Tibial nerve (tissue), 4 donors: ENCODE data around the gene RHOJ. TPM values are rescaled to one million over a fixed set of nuclear protein-coding genes. Genes with fewer than 3 reads are reported as not detected.

ENCODE experiments used
- DNase-seq, 2 donors: peaks; one replicate each; pipeline ENCODE4 v3.0.0-alpha.2; 2019; ENCODE audit warnings: low spot score in 2 of 2
- H3K27ac ChIP-seq, 4 donors: fragments of 200-600 bp; sonication (generic) in 3 of 4; one replicate each; pipeline ENCODE4 v1.5.1; 2017 to 2019; ENCODE audit warnings: mild to moderate bottlenecking in 1 of 4
- H3K27me3 ChIP-seq, 2 donors: fragments of 200-600 bp; sonication (generic) in 1 of 2; one replicate each; pipeline versions ENCODE4 v1.5.1 to v1.6.0; 2017 to 2019
- H3K36me3 ChIP-seq, 3 donors: fragments of 200-600 bp; sonication (generic); one replicate each; pipeline ENCODE4 v1.5.1; 2018 to 2019
- H3K4me1 ChIP-seq, 4 donors: fragments of 200-600 bp; sonication (generic) in 3 of 4; one replicate each; pipeline ENCODE4 v1.5.1; 2017 to 2019
- H3K4me3 ChIP-seq, 4 donors: fragments of 200-600 bp; sonication (generic) in 3 of 4; one replicate each; pipeline ENCODE4 v1.5.1; 2017 to 2019; ENCODE audit warnings: mild to moderate bottlenecking in 1 of 4, moderate library complexity in 1 of 4
- H3K9me3 ChIP-seq, 4 donors: fragments of 200-600 bp; sonication (generic) in 3 of 4; one replicate each; pipeline ENCODE4 v1.5.1; 2017 to 2019
- EP300 ChIP-seq, 2 donors: sonication (generic); formaldehyde crosslinking; IDR thresholded peaks; one replicate each; pipeline ENCODE4 v1.6.1; 2017; ENCODE audit warnings: antibody characterized with exemption in 2 of 2, mild to moderate bottlenecking in 1 of 2
- POLR2A ChIP-seq, 2 donors: fragments of 450-650 bp; IDR thresholded peaks; one replicate each; pipeline ENCODE4 v1.6.1; 2017; ENCODE audit warnings: antibody characterized with exemption in 2 of 2, mild to moderate bottlenecking in 2 of 2, moderate library complexity in 2 of 2
- WGBS, 2 donors: methylation state at CpG; one replicate each; pipeline ENCODE4 v1.1.5; 2018; 5-methylcytosine and 5-hydroxymethylcytosine counted together
- total RNA-seq, 4 donors: library from RNA; depleted of rRNA; stranded (reverse); fragments of >200 nt; gene quantifications; one replicate each; pipeline ENCODE4 v1.1.0, GENCODE V29; 2016
- TF ChIP-seq, protein P1 (sequence below), 5 experiments: fragments of 200-600 bp in 3 of 5; fragments of 450-650 bp in 2 of 5; sonication (generic) in 3 of 5; IDR thresholded peaks; one replicate each; pipeline ENCODE4 v1.5.1; 2016 to 2019; ENCODE audit warnings: antibody characterized with exemption in 5 of 5, mild to moderate bottlenecking in 3 of 5, moderate library complexity in 2 of 5

The RHOJ gene
- total RNA-seq, 4 donors from 2014 or later = 10.0 to 20.7 (median 11.6) TPM

DNA sequence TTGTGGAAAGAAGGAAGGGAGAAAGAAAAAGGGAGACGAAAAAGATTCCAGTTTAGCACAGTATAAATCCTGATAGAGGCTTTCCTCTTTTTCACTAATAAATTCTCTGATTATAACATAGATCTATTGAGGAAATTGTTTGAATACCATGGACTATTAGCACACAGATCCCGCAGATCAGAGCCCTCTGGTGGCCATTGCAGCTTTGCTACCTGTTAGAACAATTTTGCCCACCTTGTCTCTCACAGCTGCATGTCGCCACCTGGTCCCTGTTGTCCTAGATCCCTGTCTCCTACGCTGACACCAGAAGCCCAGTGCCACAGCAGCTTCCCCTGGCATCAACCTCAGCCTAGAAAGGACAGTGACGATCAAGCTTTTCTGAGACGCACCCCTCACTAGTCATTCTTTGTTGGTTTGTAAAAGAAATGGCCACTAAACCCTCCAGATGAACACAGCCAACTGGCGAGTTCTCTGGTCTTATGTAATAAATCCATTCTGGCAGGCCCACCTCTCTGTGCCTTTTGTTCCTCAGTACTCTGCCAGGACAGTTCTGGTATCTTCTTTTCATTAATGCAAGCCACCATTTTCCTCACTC lies 104.6 kb downstream of the RHOJ start:
- TF ChIP-seq POLR2A (IDR thresholded peaks at IDR 0.05) = no peak
- TF ChIP-seq, protein P1, sequence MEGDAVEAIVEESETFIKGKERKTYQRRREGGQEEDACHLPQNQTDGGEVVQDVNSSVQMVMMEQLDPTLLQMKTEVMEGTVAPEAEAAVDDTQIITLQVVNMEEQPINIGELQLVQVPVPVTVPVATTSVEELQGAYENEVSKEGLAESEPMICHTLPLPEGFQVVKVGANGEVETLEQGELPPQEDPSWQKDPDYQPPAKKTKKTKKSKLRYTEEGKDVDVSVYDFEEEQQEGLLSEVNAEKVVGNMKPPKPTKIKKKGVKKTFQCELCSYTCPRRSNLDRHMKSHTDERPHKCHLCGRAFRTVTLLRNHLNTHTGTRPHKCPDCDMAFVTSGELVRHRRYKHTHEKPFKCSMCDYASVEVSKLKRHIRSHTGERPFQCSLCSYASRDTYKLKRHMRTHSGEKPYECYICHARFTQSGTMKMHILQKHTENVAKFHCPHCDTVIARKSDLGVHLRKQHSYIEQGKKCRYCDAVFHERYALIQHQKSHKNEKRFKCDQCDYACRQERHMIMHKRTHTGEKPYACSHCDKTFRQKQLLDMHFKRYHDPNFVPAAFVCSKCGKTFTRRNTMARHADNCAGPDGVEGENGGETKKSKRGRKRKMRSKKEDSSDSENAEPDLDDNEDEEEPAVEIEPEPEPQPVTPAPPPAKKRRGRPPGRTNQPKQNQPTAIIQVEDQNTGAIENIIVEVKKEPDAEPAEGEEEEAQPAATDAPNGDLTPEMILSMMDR (IDR thresholded peaks at IDR 0.05) = peak in 1 of 5 experiments; percentile 14
- Histone ChIP-seq H3K27ac (no peak overlapping the region), H3K4me3 (no peak overlapping the region), H3K27me3 (no peaks in the 10 kb centered on the region), H3K9me3 (no peaks in the 10 kb centered on the region), H3K4me1 (no peaks in the 10 kb centered on the region), H3K36me3 (no peaks in the 10 kb centered on the region)
- DNase-seq = no peak
- 61 to 66% methylated on average over 7 of the region's 7 CpGs for WGBS, 2 donors

DNA sequence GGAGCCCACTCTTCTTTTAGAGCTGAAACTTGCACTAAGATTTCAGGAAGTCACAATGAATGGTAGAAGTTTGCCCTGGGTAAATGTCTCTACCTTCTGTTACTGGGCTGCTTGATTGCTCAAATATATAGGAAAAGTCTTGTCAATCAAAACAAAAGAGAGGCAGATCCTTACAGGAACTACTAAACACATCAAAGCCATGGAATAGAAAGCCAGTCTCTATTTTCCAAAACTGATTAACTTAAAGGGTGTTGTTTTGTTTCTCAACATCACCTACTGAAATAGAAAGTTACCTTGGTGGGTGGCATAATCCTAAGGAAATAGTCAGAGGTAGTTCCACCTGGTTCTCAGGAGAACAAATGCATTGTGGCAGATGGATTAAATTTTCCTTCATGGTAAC lies 114.6 kb downstream of the RHOJ start, which contains the start of gene GPHB5:
GPHB5 (minus strand) TSS at position 101 of the 400 bp plus-strand sequence. CDS start 1,086 bp downstream, outside the sequence.
- Histone ChIP-seq H3K9me3 (no peaks in the 10 kb centered on the region), H3K4me3 (no peak within 1 kb of the TSS), H3K36me3 (no peaks in the 10 kb centered on the region), H3K27ac (no peak within 1 kb of the TSS), H3K4me1 (no peaks in the 10 kb centered on the region), H3K27me3 (no peaks in the 10 kb centered on the region)
- DNase-seq = no peak
- TF ChIP-seq, protein P1 (IDR thresholded peaks at IDR 0.05) = no peak
- TF ChIP-seq POLR2A (IDR thresholded peaks at IDR 0.05) (no peak), EP300 (IDR thresholded peaks at IDR 0.05) (no peak)

DNA sequence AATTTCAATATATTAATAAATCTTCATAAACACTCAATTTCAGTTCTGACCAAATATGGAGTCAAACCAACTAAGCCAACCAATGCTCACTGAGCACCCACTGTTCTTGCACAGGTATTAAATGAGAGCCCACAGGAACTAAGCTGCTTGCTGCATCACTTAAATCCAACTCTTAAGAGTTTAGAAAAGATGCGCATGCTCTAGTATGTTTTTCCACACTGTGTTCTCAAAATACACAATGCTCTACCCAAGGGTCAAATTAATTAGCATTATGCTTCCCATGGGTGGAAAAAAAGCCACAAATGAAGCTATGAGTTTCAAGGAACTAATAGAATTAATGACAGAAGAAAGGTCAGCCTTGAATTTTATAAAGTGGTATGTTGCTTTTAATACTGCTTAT lies 118.2 kb downstream of the RHOJ start:
- Histone ChIP-seq H3K27ac (no peak overlapping the region), H3K4me1 (no peaks in the 10 kb centered on the region), H3K27me3 (no peaks in the 10 kb centered on the region), H3K4me3 (no peak overlapping the region), H3K9me3 (no peaks in the 10 kb centered on the region), H3K36me3 (no peaks in the 10 kb centered on the region)
- DNase-seq = no peak
- TF ChIP-seq EP300 (IDR thresholded peaks at IDR 0.05) (no peak), POLR2A (IDR thresholded peaks at IDR 0.05) (no peak)
- TF ChIP-seq, protein P1 (IDR thresholded peaks at IDR 0.05) = no peak
- 78 to 80% methylated on average over 1 of the region's 1 CpG for WGBS, 2 donors

GRCh38 chr14:63322897-63323573 lies 118.8 kb downstream of the RHOJ start:
- Histone ChIP-seq H3K27me3 (no peaks in the 10 kb centered on the region), H3K4me3 (no peak overlapping the region), H3K9me3 (no peaks in the 10 kb centered on the region), H3K27ac (no peak overlapping the region), H3K36me3 (no peaks in the 10 kb centered on the region), H3K4me1 (no peaks in the 10 kb centered on the region)
- WGBS, 2 donors = 50 to 54% methylated on average over 9 of the region's 9 CpGs
- DNase-seq = no peak
- TF ChIP-seq POLR2A (IDR thresholded peaks at IDR 0.05) = no peak
- TF ChIP-seq, protein P1 (IDR thresholded peaks at IDR 0.05) = no peak
- TF ChIP-seq EP300 (IDR thresholded peaks at IDR 0.05) = no peak

- Histone ChIP-seq H3K27me3 (no peaks in the 10 kb centered on the region), H3K9me3 (no peaks in the 10 kb centered on the region), H3K36me3 (no peaks in the 10 kb centered on the region), H3K4me1 (no peaks in the 10 kb centered on the region), H3K27ac (no peak overlapping the region), H3K4me3 (no peak overlapping the region)
- DNase-seq = no peak
- WGBS, 2 donors = 85 to 90% methylated on average over 5 of the region's 5 CpGs
- TF ChIP-seq, protein P1 (IDR thresholded peaks at IDR 0.05) = no peak
- TF ChIP-seq EP300 (IDR thresholded peaks at IDR 0.05) (no peak), POLR2A (IDR thresholded peaks at IDR 0.05) (no peak)
These were observed 122.6 kb downstream of the RHOJ start for GRCh38 chr14:63326840-63327239.
